Panc1 (cell line): ENCODE measurements around the gene TSR3. TPM values are rescaled to one million over a fixed set of nuclear protein-coding genes. Genes with fewer than 3 reads are reported as not detected.

Experiments used
- ATAC-seq: fragments of 200-7000 bp; cut with Tn5 transposase; 2 replicates; pipeline ENCODE4 v1.9.1; 2020; ENCODE audit warnings: mild to moderate bottlenecking, moderate library complexity
- BruUV-seq: library from RNA; stranded (reverse); fragments of 400-500 nt; replicated peaks from 2 replicates; lab custom pipeline; 2021; lab: Mats Ljungman, UMichigan
- CTCF ChIA-PET: fragments of 300-600 bp; sonication (Branson Sonifier 250); formaldehyde crosslinking; loops from one replicate; lab custom pipeline; 2022; ENCODE audit warnings: antibody characterized with exemption; lab: Charles Lee
- POLR2A ChIA-PET: fragments of 300-600 bp; sonication (Branson Sonifier 250); formaldehyde crosslinking; loops from one replicate; lab custom pipeline; 2022; ENCODE audit warnings: antibody characterized with exemption; lab: Charles Lee
- DNase-seq: peaks from one replicate; pipeline ENCODE4 v3.0.0-alpha.2; 2010; ENCODE audit warnings: low read depth, low spot score
- H3K27ac ChIP-seq: 2 replicates; pipeline ENCODE4 v1.5.1; 2011; ENCODE audit warnings: mild to moderate bottlenecking, low read length, inconsistent platforms
- H3K27me3 ChIP-seq: fragments of 200-500 bp; sonication (Bioruptor generic); 2 replicates; pipeline ENCODE4 v1.6.0; 2014; ENCODE audit warnings: low read length, inconsistent platforms; ENCODE audit not compliant: control insufficient read depth, insufficient read depth
- H3K36me3 ChIP-seq: fragments of 200-500 bp; sonication (Bioruptor generic); 2 replicates; pipeline ENCODE4 v1.5.1; 2014; ENCODE audit warnings: inconsistent platforms, mild to moderate bottlenecking, low read length, moderate library complexity; ENCODE audit not compliant: control insufficient read depth, insufficient read depth
- H3K4me1 ChIP-seq: 2 replicates; pipeline ENCODE4 v1.5.1; 2011; ENCODE audit warnings: inconsistent platforms, mild to moderate bottlenecking, low read length, moderate library complexity; ENCODE audit not compliant: control insufficient read depth, insufficient read depth
- H3K4me3 ChIP-seq, 2 experiments: 2 replicates each; pipeline ENCODE4 v1.5.1; 2011 to 2012; ENCODE audit warnings: low read depth in 2 of 2, low read length in 2 of 2, mild to moderate bottlenecking in 2 of 2, inconsistent platforms in 1 of 2, moderate library complexity in 1 of 2
- H3K9me3 ChIP-seq: fragments of 200-500 bp; sonication (Bioruptor generic); 2 replicates; pipeline ENCODE4 v1.5.1; 2014; ENCODE audit warnings: low read depth, mild to moderate bottlenecking, inconsistent platforms, low read length, moderate library complexity; ENCODE audit not compliant: control insufficient read depth, insufficient read depth
- CTCF ChIP-seq: fragments of 450-650 bp; IDR thresholded peaks from 2 replicates; pipeline ENCODE4 v1.5.1; 2017; ENCODE audit warnings: mild to moderate bottlenecking
- POLR2AphosphoS5 ChIP-seq: IDR thresholded peaks from 2 replicates; pipeline ENCODE4 v1.6.1; 2012; ENCODE audit warnings: mild to moderate bottlenecking, low read depth, low read length, moderate library complexity
- REST ChIP-seq, 2 experiments: IDR thresholded peaks; 2 replicates each; pipeline ENCODE4 v1.6.1; 2011 to 2012; ENCODE audit warnings: low read depth in 2 of 2, control low read depth in 1 of 2, low read length in 1 of 2, mild to moderate bottlenecking in 1 of 2, moderate library complexity in 1 of 2; ENCODE audit not compliant: insufficient read depth in 1 of 2
- SIN3A ChIP-seq: IDR thresholded peaks from 2 replicates; pipeline ENCODE4 v1.6.1; 2012; ENCODE audit warnings: low read depth, mild to moderate bottlenecking, low read length, moderate library complexity, borderline replicate concordance; ENCODE audit not compliant: insufficient read depth
- TCF7L2 ChIP-seq: IDR thresholded peaks from 2 replicates; pipeline ENCODE4 v1.6.1; 2011; ENCODE audit warnings: mild to moderate bottlenecking, low read depth, low read length, inconsistent platforms
- in situ Hi-C: cut with HindIII; loops from 2 replicates; pipeline ENCODE4 v1.10.0; 2016; ENCODE audit warnings: low sequenced_read_pairs, low pct_unique_long_range_greater_than_20kb
- intact Hi-C: fragments of 100-400 bp; cut with micrococcal nuclease; formaldehyde crosslinking; loops from one replicate; pipeline ENCODE4 v1.10.0; 2022; ENCODE audit not compliant: unreplicated experiment
- total RNA-seq: library from RNA; stranded (reverse); gene quantifications from one replicate; pipeline ENCODE4 v1.2.1, GENCODE V29; 2021; ENCODE audit not compliant: unreplicated experiment

Gene TSR3
- total RNA-seq, 1 experiment from 2014 or later = 89.7 TPM

- no peaks in the 10 kb centered on the region for H3K9me3 ChIP-seq
- in situ Hi-C loops (no loop called here), intact Hi-C loops (no loop called here)
- no peaks in the 10 kb centered on the region for H3K27me3 ChIP-seq
- peaks cover 10% of the 10 kb centered on the region for H3K4me1 ChIP-seq
- H3K27ac ChIP-seq = no peak overlapping the region
- DNase-seq (no peak), ATAC-seq (no peak)
- no TSS peak for BruUV-seq
- peaks cover 8% of the 10 kb centered on the region; the same call in 1 of the 2 replicates for H3K36me3 ChIP-seq
- ChIA-PET CTCF (interaction anchor here (0.7 to 0.9 kb wide), 2 partner anchors 17 to 273 kb away, joined by 3 to 11 read pairs; no protein-coding TSS in a partner anchor), POLR2A (no interaction called here)
- TF ChIP-seq POLR2AphosphoS5 (no peak), REST (IDR thresholded peaks at IDR 0.05; ENCODE audit: insufficient read depth in 1 of 2, low read depth in 2 of 2, low read length in 1 of 2) (no peak), CTCF (no peak), SIN3A (no peak), TCF7L2 (no peak)
- H3K4me3 ChIP-seq = no peak overlapping the region
Measured at GRCh38 chr16:1347286-1347855, 4.3 kb downstream of the TSR3 start.

- Histone ChIP-seq H3K27me3 (no peaks in the 10 kb centered on the region), H3K36me3 (peaks cover 3% of the 10 kb centered on the region; the same call in 1 of the 2 replicates), H3K4me3 (no peak overlapping the region), H3K4me1 (peaks cover 10% of the 10 kb centered on the region), H3K27ac (no peak overlapping the region), H3K9me3 (no peaks in the 10 kb centered on the region)
- no TSS peak for BruUV-seq
- POLR2A ChIA-PET = no interaction called here
- ATAC-seq (no peak), DNase-seq (no peak)
- intact Hi-C loops = no loop called here
- CTCF ChIA-PET = interaction anchor here (0.7 to 0.9 kb wide), 2 partner anchors 16 to 274 kb away, joined by 3 to 11 read pairs; no protein-coding TSS in a partner anchor
- in situ Hi-C loops = no loop called here
- TF ChIP-seq REST (IDR thresholded peaks at IDR 0.05; ENCODE audit: insufficient read depth in 1 of 2, low read depth in 2 of 2, low read length in 1 of 2) (no peak), POLR2AphosphoS5 (no peak), TCF7L2 (no peak), CTCF (peak; percentile 64; the same call in 1 of the 2 replicates)
Measured at GRCh38 chr16:1346422-1347285, 5.0 kb downstream of the TSR3 start.
